ENCODE results near the gene APOL2. TPM values are rescaled to one million over a fixed set of nuclear protein-coding genes. Genes with fewer than 3 reads are reported as not detected.

The APOL2 gene
- total and polyA plus RNA-seq, 4 donors: 26.4 to 62.8 (median 36.3) TPM

Small RNA genes lying within 50 kb of the gene (microRNA-seq; reads per million reads assigned to microRNA genes)
- 0 to 0.60 reads per million in 2 donors for gene MIR6819

Other genes starting within 250 kb of the APOL2 start
- gene RBFOX2, start 210.7 kb downstream of the APOL2 start, total RNA-seq: 100 to 1,000 TPM; 117 to 152 TPM
- 10 to 100 TPM; 29.9 to 42.5 TPM for gene RBFOX2, start 210.7 kb downstream of the APOL2 start, polyA plus RNA-seq
- gene APOL3, start 78.8 kb downstream of the APOL2 start, total RNA-seq: 100 to 1,000 TPM in 1 of 2 donors, 10 to 100 TPM in 1; 67.7 to 113 TPM
- 10 to 100 TPM; 40.2 to 58.8 TPM for gene APOL3, start 78.8 kb downstream of the APOL2 start, polyA plus RNA-seq
- 10 to 100 TPM in 1 of 2 donors, 1 to 10 TPM in 1; 7.0 to 10.5 TPM for gene APOL4, start 37.7 kb downstream of the APOL2 start, total RNA-seq
- gene APOL4, start 37.7 kb downstream of the APOL2 start, polyA plus RNA-seq: 1 to 10 TPM in 1 of 2 donors, under 1 TPM in 1; 0.82 to 1.8 TPM
- 10 to 100 TPM; 50.0 to 74.0 TPM for gene APOL1, start 13.6 kb upstream of the APOL2 start, total RNA-seq
- 10 to 100 TPM; 14.1 to 36.5 TPM for gene APOL1, start 13.6 kb upstream of the APOL2 start, polyA plus RNA-seq
- gene MYH9, start 148.4 kb upstream of the APOL2 start, total RNA-seq: 1,000 to 10,000 TPM; 1,564 to 1,890 TPM
- gene MYH9, start 148.4 kb upstream of the APOL2 start, polyA plus RNA-seq: 100 to 1,000 TPM; 170 to 572 TPM
- 10 to 100 TPM; 29.6 to 42.3 TPM for gene TXN2, start 242.1 kb upstream of the APOL2 start, total RNA-seq
- 10 to 100 TPM; 54.2 to 72.6 TPM for gene TXN2, start 242.1 kb upstream of the APOL2 start, polyA plus RNA-seq